Psoas muscle (tissue), 8 donors: ENCODE measurements around the gene LGALS12. TPM values are rescaled to one million over a fixed set of nuclear protein-coding genes. Genes with fewer than 3 reads are reported as not detected.
"Not testable (repeated sequence)": the region's sequence is repeated elsewhere in the genome, so short reads cannot be mapped to it uniquely, and the experiment has no call there.

Source experiments
- ATAC-seq, 4 donors: fragments of 200-7000 bp; cut with Tn5 transposase; one replicate each; pipeline ENCODE4 v1.9.1; 2020; ENCODE audit warnings: moderate library complexity in 3 of 4, mild to moderate bottlenecking in 2 of 4
- DNase-seq, 2 donors: peaks; one replicate each; pipeline ENCODE4 v3.0.0-alpha.2; 2020
- H3K27ac ChIP-seq: fragments of 200-600 bp; one replicate; pipeline ENCODE4 v1.8.0; 2022
- H3K27me3 ChIP-seq, 3 donors: fragments of 200-600 bp in 1 of 3; one replicate each; pipeline versions ENCODE4 v1.6.1 to v1.8.0; 2013 to 2022; ENCODE audit warnings: low read length in 2 of 3, mild to moderate bottlenecking in 2 of 3, moderate library complexity in 1 of 3; ENCODE audit not compliant: insufficient read depth in 3 of 3
- H3K36me3 ChIP-seq, 2 donors: fragments of 200-600 bp in 1 of 2; one replicate each; pipeline versions ENCODE4 v1.6.1 to v1.8.0; 2013 to 2022; ENCODE audit warnings: low read depth in 1 of 2, mild to moderate bottlenecking in 1 of 2, moderate library complexity in 1 of 2; ENCODE audit not compliant: insufficient read depth in 1 of 2
- H3K4me1 ChIP-seq: fragments of 200-600 bp; one replicate; pipeline ENCODE4 v1.8.0; 2022
- H3K4me3 ChIP-seq: fragments of 200-600 bp; one replicate; pipeline ENCODE4 v1.8.0; 2022; ENCODE audit warnings: mild to moderate bottlenecking
- H3K9me3 ChIP-seq: fragments of 200-600 bp; one replicate; pipeline ENCODE4 v1.8.0; 2022
- CTCF ChIP-seq: fragments of 200-600 bp; IDR thresholded peaks from one replicate; pipeline ENCODE4 v1.8.0; 2022; ENCODE audit warnings: antibody characterized with exemption
- WGBS, 3 donors: extraction: QIAGEN DNeasy Blood & Tissue Kit; methylation state at CpG; one replicate each; pipeline versions ENCODE4 v1.1.6 to v1.1.7; 2013; 5-methylcytosine and 5-hydroxymethylcytosine counted together
- intact Hi-C, 2 donors: fragments of 100-400 bp; cut with DNase I; formaldehyde crosslinking; loops; one replicate each; pipeline versions ENCODE4 v1.11.0 to v1.14.2; 2022
- polyA plus RNA-seq, 3 donors: library from polyadenylated mRNA; stranded (reverse); fragments of 200-250 nt; gene quantifications; one replicate each; pipeline ENCODE4 v1.2.3, GENCODE V29; 2013
- total RNA-seq, 4 donors: library from RNA; stranded (reverse); fragmentation: NEBNext Ultra II Directional in 2 of 4; extraction: Animal tissue kit (Norgen Biotek cat#: 25700) in 2 of 4; gene quantifications; one replicate each; pipeline versions ENCODE4 v1.2.1 to v1.2.4, GENCODE V29; 2021 to 2023
- donor health status: healthy with polysubstance abuse.
- donor health status: DM: no; HTN: no; CAD: no; lungs with moderate emphysema.
- donor health status: Bipolar disorder and iron deficiency.
- donor health status: healthy.
- donor health status: DM: yes; HTN: yes; CAD: no.
- donor health status: DM: no; HTN: no; CAD: no.
- donor health status: DM: no; HTN: no; CAD: no.
- donor health status: DM: yes; HTN: yes; CAD: no.

Gene LGALS12
- total and polyA plus RNA-seq, 7 donors = 0.16 to 2.0 (median 0.48) TPM; not detected in 1

DNA sequence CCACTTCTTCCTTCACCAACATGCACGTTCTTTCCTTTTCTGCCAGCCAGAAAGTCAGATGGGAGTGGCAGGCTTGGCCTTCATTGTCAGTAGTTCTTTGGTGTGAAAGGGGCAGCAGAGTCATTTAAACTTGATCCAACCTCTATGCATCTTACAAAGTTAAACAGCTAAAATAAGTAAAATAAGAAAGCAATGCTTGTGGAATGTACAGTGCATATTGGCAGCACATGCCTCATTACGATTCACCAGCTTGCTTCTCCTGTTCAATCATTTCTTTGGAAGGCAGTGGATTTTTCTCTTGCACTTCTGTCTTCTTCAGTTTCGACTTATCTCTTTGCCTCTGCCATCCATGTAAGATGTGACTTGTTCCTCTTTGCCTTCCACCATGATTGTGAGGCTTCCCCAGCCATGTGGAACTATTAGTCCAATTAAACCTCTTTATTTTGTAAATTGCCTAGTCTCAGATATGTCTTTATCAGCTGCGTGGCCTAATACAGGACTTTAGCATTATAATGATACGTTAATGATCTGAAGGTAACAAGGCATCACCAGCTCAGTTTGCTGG, 14.8 kb downstream of the LGALS12 start:
- ATAC-seq (no peak), DNase-seq (no peak)
- no peaks in the 10 kb centered on the region for H3K36me3 ChIP-seq
- TF ChIP-seq CTCF = no peak
- H3K4me1 ChIP-seq = no peaks in the 10 kb centered on the region
- WGBS, 3 donors = 82 to 87% (median 85%) methylated on average over 5 of the region's 5 CpGs
- no peak overlapping the region for H3K4me3 ChIP-seq
- no peaks in the 10 kb centered on the region for H3K9me3 ChIP-seq
- intact Hi-C loops = no loop called here
- no peaks in the 10 kb centered on the region for H3K27me3 ChIP-seq
- H3K27ac ChIP-seq = no peak overlapping the region

DNA sequence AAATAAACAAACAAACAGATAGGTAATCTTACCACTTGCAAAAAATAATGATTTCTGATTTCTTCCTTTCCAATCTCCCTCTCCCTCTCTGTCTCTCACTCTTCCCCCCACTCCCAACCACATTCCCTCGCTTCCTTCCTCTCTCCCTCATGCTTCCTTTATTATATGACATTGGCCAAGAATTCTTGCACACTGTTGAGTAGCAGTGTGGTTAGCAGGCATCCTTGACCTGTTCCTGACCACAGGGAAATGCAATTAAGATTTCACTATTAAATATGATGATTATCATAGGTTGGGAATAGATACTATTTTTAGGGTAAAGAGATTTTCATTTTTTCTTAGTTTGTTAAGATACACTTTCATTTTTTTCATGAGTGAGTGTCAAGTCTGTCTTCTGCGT, 16.0 kb downstream of the LGALS12 start:
- H3K9me3 ChIP-seq = no peaks in the 10 kb centered on the region
- intact Hi-C loops = no loop called here
- ATAC-seq (no peak), DNase-seq (no peak)
- no peak for TF ChIP-seq CTCF
- H3K4me3 ChIP-seq = no peak overlapping the region
- no peaks in the 10 kb centered on the region for H3K36me3 ChIP-seq
- H3K27me3 ChIP-seq = no peaks in the 10 kb centered on the region
- H3K4me1 ChIP-seq = no peaks in the 10 kb centered on the region
- 85 to 89% (median 86%) methylated on average over 2 of the region's 2 CpGs for WGBS, 3 donors
- no peak overlapping the region for H3K27ac ChIP-seq

GRCh38 chr11:63523151-63523550, 17.3 kb downstream of the LGALS12 start:
- no peak for DNase-seq
- H3K9me3 ChIP-seq = no peaks in the 10 kb centered on the region
- H3K27ac ChIP-seq = no peak overlapping the region
- no peak for TF ChIP-seq CTCF
- H3K4me3 ChIP-seq = no peak overlapping the region
- intact Hi-C loops = no loop called here
- no peak for ATAC-seq
- H3K4me1 ChIP-seq = no peaks in the 10 kb centered on the region
- WGBS, 3 donors = 82 to 87% (median 87%) methylated on average over 7 of the region's 7 CpGs
- no peaks in the 10 kb centered on the region for H3K27me3 ChIP-seq
- H3K36me3 ChIP-seq = no peaks in the 10 kb centered on the region

DNA sequence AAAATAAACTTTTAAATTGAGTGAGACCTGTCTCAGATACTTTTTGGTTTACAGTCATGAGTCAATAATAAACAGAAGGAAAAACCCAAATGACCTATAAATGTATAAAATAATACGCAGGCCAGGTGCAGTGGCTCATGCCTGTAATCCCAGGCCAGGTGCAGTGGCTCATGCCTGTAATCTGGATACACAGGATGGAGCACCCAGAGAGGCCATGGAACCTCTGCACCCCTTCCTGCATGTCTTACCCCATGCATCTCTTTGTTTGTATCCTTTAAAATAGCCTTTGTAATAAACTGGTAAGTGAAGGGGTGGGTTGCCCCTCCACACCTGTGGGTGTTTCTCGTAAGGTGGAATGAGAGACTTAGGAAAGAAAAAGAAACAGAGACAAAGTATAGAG, 21.8 kb downstream of the LGALS12 start:
- Histone ChIP-seq H3K27ac (no peak overlapping the region), H3K4me1 (no peaks in the 10 kb centered on the region), H3K4me3 (no peak overlapping the region), H3K27me3 (no peaks in the 10 kb centered on the region), H3K36me3 (no peaks in the 10 kb centered on the region), H3K9me3 (no peaks in the 10 kb centered on the region)
- no peak for TF ChIP-seq CTCF
- no peak for DNase-seq
- 82 to 89% (median 84%) methylated on average over 2 of the region's 2 CpGs for WGBS, 3 donors
- intact Hi-C loops = no loop called here
- no peak for ATAC-seq

- intact Hi-C loops, H3K9me3 ChIP-seq, H3K36me3 ChIP-seq, H3K4me1 ChIP-seq, H3K27ac ChIP-seq, DNase-seq, ATAC-seq, H3K4me3 ChIP-seq, H3K27me3 ChIP-seq: not testable (repeated sequence)
- WGBS, 3 donors = 58 to 63% (median 59%) methylated on average over 3 to 8 of the region's 11 CpGs
Observed at GRCh38 chr11:63528156-63528555, 22.3 kb downstream of the LGALS12 start.

- ATAC-seq, H3K4me3 ChIP-seq, H3K4me1 ChIP-seq, intact Hi-C loops, H3K9me3 ChIP-seq, H3K27me3 ChIP-seq, H3K36me3 ChIP-seq, DNase-seq, H3K27ac ChIP-seq: not testable (repeated sequence)
- WGBS, 3 donors = 76 to 86% (median 83%) methylated on average over 1 of the region's 3 CpGs
Observed at GRCh38 chr11:63528729-63529278, 22.9 kb downstream of the LGALS12 start.

GRCh38 chr11:63529373-63529772, 23.5 kb downstream of the LGALS12 start:
- H3K4me1 ChIP-seq, H3K9me3 ChIP-seq, ATAC-seq, H3K27me3 ChIP-seq, intact Hi-C loops, H3K4me3 ChIP-seq, H3K27ac ChIP-seq, DNase-seq, H3K36me3 ChIP-seq: not testable (repeated sequence)
- WGBS, 3 donors = 70 to 83% (median 81%) methylated on average over 6 of the region's 6 CpGs
